Measurements from ENCODE around the gene DVL2. TPM values are rescaled to one million over a fixed set of nuclear protein-coding genes. Genes with fewer than 3 reads are reported as not detected.

DVL2 gene
- total and polyA plus RNA-seq, 11 donors, result 13.0 to 28.6 (median 17.2) TPM

- no peak for TF ChIP-seq POLR2A (IDR thresholded peaks at IDR 0.05)
- TF ChIP-seq, protein P1, sequence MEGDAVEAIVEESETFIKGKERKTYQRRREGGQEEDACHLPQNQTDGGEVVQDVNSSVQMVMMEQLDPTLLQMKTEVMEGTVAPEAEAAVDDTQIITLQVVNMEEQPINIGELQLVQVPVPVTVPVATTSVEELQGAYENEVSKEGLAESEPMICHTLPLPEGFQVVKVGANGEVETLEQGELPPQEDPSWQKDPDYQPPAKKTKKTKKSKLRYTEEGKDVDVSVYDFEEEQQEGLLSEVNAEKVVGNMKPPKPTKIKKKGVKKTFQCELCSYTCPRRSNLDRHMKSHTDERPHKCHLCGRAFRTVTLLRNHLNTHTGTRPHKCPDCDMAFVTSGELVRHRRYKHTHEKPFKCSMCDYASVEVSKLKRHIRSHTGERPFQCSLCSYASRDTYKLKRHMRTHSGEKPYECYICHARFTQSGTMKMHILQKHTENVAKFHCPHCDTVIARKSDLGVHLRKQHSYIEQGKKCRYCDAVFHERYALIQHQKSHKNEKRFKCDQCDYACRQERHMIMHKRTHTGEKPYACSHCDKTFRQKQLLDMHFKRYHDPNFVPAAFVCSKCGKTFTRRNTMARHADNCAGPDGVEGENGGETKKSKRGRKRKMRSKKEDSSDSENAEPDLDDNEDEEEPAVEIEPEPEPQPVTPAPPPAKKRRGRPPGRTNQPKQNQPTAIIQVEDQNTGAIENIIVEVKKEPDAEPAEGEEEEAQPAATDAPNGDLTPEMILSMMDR (IDR thresholded peaks at IDR 0.05), result no peak
- Histone ChIP-seq H3K9me3 (no peaks in the 10 kb centered on the region), H3K27me3 (peaks cover 0 to 24% (median 3%) of the 10 kb centered on the region in 9 donors), H3K4me3 (no peak overlapping the region), H3K27ac (no peak overlapping the region), H3K36me3 (peaks cover 0 to 10% (median 1%) of the 10 kb centered on the region in 9 donors), H3K4me1 (peaks cover 4 to 39% (median 21%) of the 10 kb centered on the region in 12 donors)
- DNase-seq (no peak), ATAC-seq (no peak)
- intact Hi-C loops (cut with DNase I), result loop anchor here in 3 of 10 donors (5.0 to 10.0 kb wide), 2 partner anchors 65 to 68 kb away; no protein-coding TSS in a partner anchor
- WGBS, 4 donors, result 87 to 92% (median 88%) methylated on average over 8 of the region's 8 CpGs
These were observed 45.1 kb upstream of the DVL2 start for GRCh38 chr17:7279448-7279847.

DNA sequence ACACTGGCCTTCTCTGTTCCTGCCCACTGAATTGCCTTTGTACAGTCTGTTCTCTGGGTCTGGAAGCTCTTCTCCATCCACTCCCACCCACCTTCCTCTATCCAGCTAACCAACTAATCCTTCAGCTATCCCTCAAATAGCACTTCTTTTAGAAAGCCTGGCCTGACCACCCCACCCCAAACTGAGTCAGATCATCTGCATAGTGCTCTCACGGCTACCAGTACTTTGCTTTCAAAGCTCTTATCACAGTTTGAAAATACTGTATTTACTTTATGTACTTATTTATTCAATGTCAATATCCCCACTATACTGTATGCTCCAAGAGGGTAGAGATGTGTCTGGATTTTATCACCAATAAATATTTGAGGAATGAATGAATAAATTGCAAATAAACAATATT, 32.5 kb upstream of the DVL2 start:
- H3K36me3 ChIP-seq, result no peaks in the 10 kb centered on the region
- no peaks in the 10 kb centered on the region for H3K9me3 ChIP-seq
- H3K27me3 ChIP-seq, result peaks cover 12 to 48% (median 26%) of the 10 kb centered on the region in 9 donors
- ATAC-seq, result no peak
- 59 to 78% (median 68%) methylated on average over 1 of the region's 1 CpG for WGBS, 4 donors
- no peak for DNase-seq
- H3K27ac ChIP-seq, result no peak overlapping the region
- TF ChIP-seq, protein P1 (IDR thresholded peaks at IDR 0.05), result no peak
- TF ChIP-seq POLR2A (IDR thresholded peaks at IDR 0.05), result no peak
- H3K4me3 ChIP-seq, result no peak overlapping the region
- H3K4me1 ChIP-seq, result peaks cover 0 to 20% (median 13%) of the 10 kb centered on the region in 12 donors
- intact Hi-C loops (cut with DNase I), result no loop called here

DNA sequence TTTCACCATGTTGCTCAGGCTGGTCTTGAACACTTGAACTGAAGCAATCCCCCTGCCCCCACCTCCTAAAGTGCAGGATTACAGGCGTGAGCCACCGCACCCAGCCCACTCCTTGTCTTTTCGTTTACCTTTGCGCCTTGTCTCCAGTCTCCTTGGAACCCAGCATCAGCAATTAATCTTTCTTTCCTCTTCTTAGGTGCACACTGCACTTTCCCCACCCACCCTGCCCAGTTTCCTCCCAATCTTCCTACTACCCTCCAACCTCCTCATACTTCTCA, 29.4 kb upstream of the DVL2 start:
- no peak for DNase-seq
- Histone ChIP-seq H3K27me3 (peaks cover 18 to 62% (median 36%) of the 10 kb centered on the region in 9 donors), H3K9me3 (no peaks in the 10 kb centered on the region), H3K36me3 (peaks cover 0 to 13% (median 8%) of the 10 kb centered on the region in 9 donors), H3K4me1 (peaks cover 0 to 36% (median 23%) of the 10 kb centered on the region in 12 donors), H3K4me3 (peak overlapping the region in 2 of 12 donors; percentile 26 to 64), H3K27ac (no peak overlapping the region)
- WGBS, 4 donors, result 49 to 66% (median 56%) methylated on average over 4 of the region's 4 CpGs
- ATAC-seq, result no peak
- intact Hi-C loops (cut with DNase I), result no loop called here
- TF ChIP-seq, protein P1 (IDR thresholded peaks at IDR 0.05), result no peak
- no peak for TF ChIP-seq POLR2A (IDR thresholded peaks at IDR 0.05)

DNA sequence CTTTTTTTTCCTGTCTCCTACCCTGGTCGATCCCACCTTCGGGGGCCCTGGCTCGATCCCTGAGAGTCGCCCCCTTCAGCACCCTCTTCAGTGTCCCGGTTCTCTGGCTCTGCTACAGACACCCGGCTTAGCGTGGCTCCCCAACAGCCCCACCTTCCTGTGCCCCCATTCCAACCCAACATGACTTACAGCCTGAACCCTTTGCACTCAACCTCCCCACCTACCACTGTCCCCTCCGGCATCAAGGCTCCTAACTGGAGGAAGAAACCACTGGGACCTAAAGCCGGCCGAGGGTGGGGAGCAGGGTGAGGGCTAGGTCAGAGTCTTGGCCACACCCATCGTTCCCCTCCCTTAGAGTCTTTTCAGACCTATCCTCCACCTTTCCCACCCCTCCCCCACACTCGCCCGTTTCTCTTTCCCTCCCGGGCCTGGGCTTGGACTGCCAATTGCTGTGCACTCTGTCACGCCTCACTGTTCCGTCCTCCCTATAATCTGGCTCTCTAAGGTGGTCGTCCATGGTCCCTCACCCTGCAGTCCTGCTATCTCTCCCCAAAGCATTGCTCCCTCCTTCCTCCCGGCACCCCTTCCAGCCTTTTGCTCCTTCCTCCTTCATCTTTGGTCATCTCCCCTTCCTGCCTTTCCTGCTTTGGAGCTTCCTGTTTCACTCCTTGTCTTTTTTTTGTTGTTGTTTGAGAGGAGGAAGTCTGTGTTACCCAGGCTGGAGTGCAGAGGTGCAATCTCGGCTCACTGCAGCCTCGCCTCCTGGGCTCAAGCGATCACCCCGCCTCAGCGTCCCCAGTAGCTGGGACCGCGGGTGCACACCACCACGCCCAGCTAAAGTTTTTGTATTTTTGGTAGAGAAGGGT, 28.9 kb upstream of the DVL2 start:
- Histone ChIP-seq H3K9me3 (no peaks in the 10 kb centered on the region), H3K27me3 (peaks cover 18 to 62% (median 36%) of the 10 kb centered on the region in 9 donors), H3K36me3 (peaks cover 0 to 19% (median 14%) of the 10 kb centered on the region in 9 donors), H3K27ac (no peak overlapping the region), H3K4me1 (peaks cover 0 to 36% (median 23%) of the 10 kb centered on the region in 12 donors), H3K4me3 (peak overlapping the region in 9 of 12 donors; percentile 12 to 64 (median 28))
- intact Hi-C loops (cut with DNase I), result no loop called here
- ATAC-seq, result peak in 2 of 4 donors; percentile 8 to 31
- DNase-seq, result peak in 1 of 5 donors; percentile 33
- TF ChIP-seq, protein P1 (IDR thresholded peaks at IDR 0.05), result no peak
- TF ChIP-seq POLR2A (IDR thresholded peaks at IDR 0.05), result no peak
- 9 to 14% (median 11%) methylated on average over 26 of the region's 26 CpGs for WGBS, 4 donors

Measured in heart left ventricle (tissue), 16 donors.